GM19395 (cell line): Measurements from ENCODE around the gene NUDCD3.
"Not testable (repeated sequence)": the region's sequence is repeated elsewhere in the genome, so short reads cannot be mapped to it uniquely, and the experiment has no call there.

Experiments used
- ATAC-seq: cut with Tn5 transposase; IDR thresholded peaks from one replicate; pipeline ENCODE4 v1.9.1; 2021; ENCODE audit warnings: mild to moderate bottlenecking, moderate library complexity; ENCODE audit not compliant: unreplicated experiment

The NUDCD3 gene

GRCh38 chr7:44518761-44519160 is 28.3 kb upstream of the NUDCD3 start:
- ATAC-seq: no peak

GRCh38 chr7:44517175-44517574 is 26.7 kb upstream of the NUDCD3 start:
- ATAC-seq: no peak

- no peak for ATAC-seq
These were observed 25.3 kb upstream of the NUDCD3 start for GRCh38 chr7:44515590-44516268.

- no peak for ATAC-seq
These were observed 22.3 kb upstream of the NUDCD3 start for GRCh38 chr7:44512736-44513135.

- ATAC-seq: no peak
These were observed 21.5 kb upstream of the NUDCD3 start for GRCh38 chr7:44511863-44512468.

GRCh38 chr7:44511236-44511635 is 20.8 kb upstream of the NUDCD3 start:
- ATAC-seq: no peak

GRCh38 chr7:44508328-44509030 is 18.0 kb upstream of the NUDCD3 start:
- no peak for ATAC-seq

- ATAC-seq: not testable (repeated sequence)
These were observed 16.3 kb upstream of the NUDCD3 start for GRCh38 chr7:44506592-44507288.

GRCh38 chr7:44505595-44505994 is 15.1 kb upstream of the NUDCD3 start:
- ATAC-seq: no peak

- ATAC-seq: no peak
These were observed 7.9 kb upstream of the NUDCD3 start for GRCh38 chr7:44498230-44498954.

- no peak for ATAC-seq
These were observed 6.9 kb upstream of the NUDCD3 start for GRCh38 chr7:44497155-44498027.

- no peak for ATAC-seq
These were observed 5.9 kb upstream of the NUDCD3 start for GRCh38 chr7:44496385-44496784.

- no peak for ATAC-seq
These were observed 4.5 kb upstream of the NUDCD3 start for GRCh38 chr7:44494960-44495359.

- no peak for ATAC-seq
These were observed 771 bp upstream of the NUDCD3 start for GRCh38 chr7:44491229-44491628.

GRCh38 chr7:44489955-44490350 is 505 bp downstream of the NUDCD3 start:
- peak; percentile 28 for ATAC-seq

GRCh38 chr7:44488955-44489354 is 1.5 kb downstream of the NUDCD3 start:
- ATAC-seq: no peak

GRCh38 chr7:44486693-44487092 is 3.8 kb downstream of the NUDCD3 start:
- ATAC-seq: no peak

- no peak for ATAC-seq
These were observed 4.5 kb downstream of the NUDCD3 start for GRCh38 chr7:44486001-44486400.

GRCh38 chr7:44484482-44485313 is 5.8 kb downstream of the NUDCD3 start:
- no peak for ATAC-seq
